ENCODE data around the gene SORCS1.

The SORCS1 gene

GRCh38 chr10:107163881-107164861, at the start of gene SORCS1:
SORCS1 (minus strand) TSS chr10:107164706.
- no peak for DNase-seq

GRCh38 chr10:107214261-107214660, 49.8 kb upstream of the SORCS1 start:
- no peak for DNase-seq

GRCh38 chr10:107213861-107214260, 49.4 kb upstream of the SORCS1 start:
- no peak for DNase-seq

- DNase-seq: no peak
These were observed 42.3 kb upstream of the SORCS1 start for GRCh38 chr10:107206833-107207232.

GRCh38 chr10:107169516-107169915, 5.0 kb upstream of the SORCS1 start:
- no peak for DNase-seq

GRCh38 chr10:107168738-107169137, 4.2 kb upstream of the SORCS1 start:
- no peak for DNase-seq

- no peak for DNase-seq
These were observed 1.9 kb upstream of the SORCS1 start for GRCh38 chr10:107166403-107166802.

GRCh38 chr10:107164992-107165391, 486 bp upstream of the SORCS1 start:
- no peak for DNase-seq

- no peak for DNase-seq
These were observed 1.2 kb downstream of the SORCS1 start for GRCh38 chr10:107163076-107163855.

- DNase-seq: no peak
These were observed 3.6 kb downstream of the SORCS1 start for GRCh38 chr10:107160866-107161265.

GRCh38 chr10:107159871-107160270, 4.6 kb downstream of the SORCS1 start:
- no peak for DNase-seq

GRCh38 chr10:107157071-107157470, 7.4 kb downstream of the SORCS1 start:
- no peak for DNase-seq

- no peak for DNase-seq
These were observed 12.4 kb downstream of the SORCS1 start for GRCh38 chr10:107152087-107152486.

- DNase-seq: no peak
These were observed 15.6 kb downstream of the SORCS1 start for GRCh38 chr10:107148906-107149305.

GRCh38 chr10:107144490-107144889, 20.0 kb downstream of the SORCS1 start:
- no peak for DNase-seq

- no peak for DNase-seq
These were observed 22.9 kb downstream of the SORCS1 start for GRCh38 chr10:107141524-107142061.

- no peak for DNase-seq
These were observed 25.3 kb downstream of the SORCS1 start for GRCh38 chr10:107139237-107139636.

- DNase-seq: no peak
These were observed 30.9 kb downstream of the SORCS1 start for GRCh38 chr10:107133656-107134055.

- no peak for DNase-seq
These were observed 35.5 kb downstream of the SORCS1 start for GRCh38 chr10:107129000-107129399.

GRCh38 chr10:107126512-107127065, 37.9 kb downstream of the SORCS1 start:
- no peak for DNase-seq

- DNase-seq: no peak
These were observed 41.8 kb downstream of the SORCS1 start for GRCh38 chr10:107122703-107123102.

GRCh38 chr10:107118866-107119265, 45.6 kb downstream of the SORCS1 start:
- no peak for DNase-seq

- DNase-seq: no peak
These were observed 60.4 kb downstream of the SORCS1 start for GRCh38 chr10:107104026-107104652.

All from activated CD4-positive, alpha-beta T cell treated with anti-CD3 and anti-CD28 coated beads for 1 hour (primary cell).